Chondrocyte (in vitro differentiated cells): ENCODE data around the gene CD52. TPM values are rescaled to one million over a fixed set of nuclear protein-coding genes. Genes with fewer than 3 reads are reported as not detected.
"Not testable (repeated sequence)": the region's sequence is repeated elsewhere in the genome, so short reads cannot be mapped to it uniquely, and the experiment has no call there.

Source experiments
- DNase-seq: peaks from one replicate; pipeline ENCODE4 v3.0.0; 2021; ENCODE audit warnings: mixed read lengths, low spot score
- H3K27ac Mint-ChIP-seq: one replicate; pipeline ENCODE4 v1.8.0; 2021; ENCODE audit warnings: mild to moderate bottlenecking, moderate library complexity, mixed read lengths; ENCODE audit not compliant: unreplicated experiment
- H3K27me3 Mint-ChIP-seq: 2 replicates; pipeline ENCODE4 v1.8.0; 2021; ENCODE audit warnings: low read depth, mixed read lengths
- H3K36me3 Mint-ChIP-seq: 2 replicates; pipeline ENCODE4 v1.8.0; 2021; ENCODE audit warnings: low read depth, mixed read lengths
- H3K4me1 Mint-ChIP-seq: 2 replicates; pipeline ENCODE4 v1.8.0; 2021; ENCODE audit warnings: low read depth, mild to moderate bottlenecking, mixed read lengths
- H3K4me3 Mint-ChIP-seq: one replicate; pipeline ENCODE4 v1.8.0; 2021; ENCODE audit warnings: mild to moderate bottlenecking, moderate library complexity, mixed read lengths; ENCODE audit not compliant: unreplicated experiment
- H3K9me3 Mint-ChIP-seq: 2 replicates; pipeline ENCODE4 v1.8.0; 2021; ENCODE audit warnings: low read depth, mixed read lengths
- total RNA-seq: library from RNA; stranded (reverse); gene quantifications from 3 replicates; pipeline ENCODE4 v1.2.1, GENCODE V29; 2021
- TF ChIP-seq, protein P1 (sequence below): fragments of 200-600 bp; sonication (generic); IDR thresholded peaks from 2 replicates; pipeline ENCODE4 v1.5.0; 2021; ENCODE audit warnings: antibody characterized with exemption, mild to moderate bottlenecking, moderate library complexity

The CD52 gene
- total RNA-seq, 1 donor from 2014 or later: not detected

DNA sequence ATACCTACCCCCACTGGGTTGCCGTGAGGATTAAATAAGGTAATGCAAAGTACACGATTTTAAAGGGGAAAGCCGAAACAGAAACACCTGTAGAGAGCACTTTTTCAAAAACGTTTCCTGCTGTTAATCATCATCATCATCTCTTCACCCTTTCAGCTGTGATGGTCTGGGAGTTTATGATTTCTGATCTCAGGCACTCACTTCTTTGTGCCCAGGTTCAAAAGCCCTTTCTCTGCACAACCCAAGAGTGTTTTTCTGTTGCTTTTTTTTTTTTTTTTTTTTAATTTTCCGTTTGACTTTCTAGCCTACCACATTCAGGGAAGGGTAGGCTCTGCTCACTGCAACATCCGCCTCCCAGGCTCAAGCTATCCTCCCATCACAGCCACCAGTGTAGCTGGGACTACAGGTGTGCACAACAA lies 10.4 kb upstream of the CD52 start:
- H3K9me3 Mint-ChIP-seq: no peaks in the 10 kb centered on the region
- H3K27me3 Mint-ChIP-seq: peaks cover 5% of the 10 kb centered on the region
- H3K4me3 Mint-ChIP-seq: peak overlapping the region; percentile 35
- TF ChIP-seq, protein P1, sequence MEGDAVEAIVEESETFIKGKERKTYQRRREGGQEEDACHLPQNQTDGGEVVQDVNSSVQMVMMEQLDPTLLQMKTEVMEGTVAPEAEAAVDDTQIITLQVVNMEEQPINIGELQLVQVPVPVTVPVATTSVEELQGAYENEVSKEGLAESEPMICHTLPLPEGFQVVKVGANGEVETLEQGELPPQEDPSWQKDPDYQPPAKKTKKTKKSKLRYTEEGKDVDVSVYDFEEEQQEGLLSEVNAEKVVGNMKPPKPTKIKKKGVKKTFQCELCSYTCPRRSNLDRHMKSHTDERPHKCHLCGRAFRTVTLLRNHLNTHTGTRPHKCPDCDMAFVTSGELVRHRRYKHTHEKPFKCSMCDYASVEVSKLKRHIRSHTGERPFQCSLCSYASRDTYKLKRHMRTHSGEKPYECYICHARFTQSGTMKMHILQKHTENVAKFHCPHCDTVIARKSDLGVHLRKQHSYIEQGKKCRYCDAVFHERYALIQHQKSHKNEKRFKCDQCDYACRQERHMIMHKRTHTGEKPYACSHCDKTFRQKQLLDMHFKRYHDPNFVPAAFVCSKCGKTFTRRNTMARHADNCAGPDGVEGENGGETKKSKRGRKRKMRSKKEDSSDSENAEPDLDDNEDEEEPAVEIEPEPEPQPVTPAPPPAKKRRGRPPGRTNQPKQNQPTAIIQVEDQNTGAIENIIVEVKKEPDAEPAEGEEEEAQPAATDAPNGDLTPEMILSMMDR: no peak
- no peak for DNase-seq
- peaks cover 19% of the 10 kb centered on the region for H3K4me1 Mint-ChIP-seq
- no peaks in the 10 kb centered on the region for H3K36me3 Mint-ChIP-seq
- H3K27ac Mint-ChIP-seq: no peak overlapping the region

DNA sequence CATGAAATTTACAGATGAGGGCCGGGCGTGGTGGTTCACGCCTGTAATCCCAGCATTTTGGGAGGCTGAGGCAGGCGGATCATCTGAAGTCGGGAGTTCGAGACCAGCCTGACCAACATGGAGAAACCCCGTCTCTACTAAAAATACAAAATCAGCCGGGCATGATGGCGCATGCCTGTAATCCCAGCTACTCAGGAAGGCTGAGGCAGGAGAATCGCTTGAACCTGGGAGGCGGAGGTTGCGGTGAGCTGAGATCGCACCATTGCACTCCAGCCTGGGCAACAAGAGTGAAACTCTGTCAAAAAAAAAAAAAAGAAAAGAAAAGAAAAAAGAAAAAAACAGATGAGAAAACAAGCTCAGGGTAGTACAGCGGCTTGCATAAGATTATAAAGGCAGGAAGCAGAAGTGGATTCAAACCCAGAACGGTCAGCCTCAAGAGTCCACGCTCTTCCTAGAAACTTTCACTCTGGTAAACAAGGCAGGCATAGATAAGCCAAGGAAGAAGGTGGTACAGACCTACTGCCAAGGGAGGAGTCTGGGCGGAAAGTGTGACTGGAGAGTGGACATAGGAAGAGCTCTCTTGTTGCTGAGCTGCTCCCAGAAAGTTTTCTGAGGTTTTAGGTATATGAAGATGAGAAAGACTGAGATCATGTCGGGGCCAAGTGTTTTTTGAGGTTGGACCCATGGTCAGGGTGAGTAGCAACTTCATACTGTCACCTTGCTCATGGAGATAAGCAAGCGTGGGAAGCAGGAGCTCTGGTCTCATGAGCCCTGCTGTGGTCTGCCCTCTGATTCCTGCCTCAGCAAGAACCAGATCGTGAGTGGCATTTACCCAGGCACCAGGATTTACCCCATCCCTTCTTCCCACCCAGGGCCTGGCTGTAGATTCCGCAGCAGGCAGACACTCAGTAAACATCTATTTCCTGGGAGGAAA lies 9.5 kb upstream of the CD52 start:
- not testable (repeated sequence) for DNase-seq, H3K4me3 Mint-ChIP-seq, H3K27me3 Mint-ChIP-seq

DNA sequence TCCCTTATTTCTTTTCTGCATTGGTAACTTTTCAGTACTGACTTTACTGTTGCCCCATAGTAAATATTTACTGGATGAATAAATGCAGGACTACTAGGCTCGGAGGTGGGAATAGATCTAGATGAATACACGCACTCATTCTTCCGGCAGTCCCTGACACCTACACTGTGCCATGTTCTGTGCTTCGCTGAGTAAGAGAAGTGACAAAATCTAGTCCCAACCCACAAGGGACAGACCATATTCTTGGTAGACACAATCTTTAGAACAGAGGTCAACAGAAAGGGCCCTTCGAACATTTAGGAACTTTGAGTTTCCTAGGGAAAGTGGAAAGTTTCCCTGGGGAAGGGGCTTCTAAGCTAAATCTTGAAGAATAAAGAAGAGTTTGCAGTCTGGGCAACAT lies 3.3 kb upstream of the CD52 start:
- Mint-ChIP-seq H3K4me1 (no peaks in the 10 kb centered on the region), H3K9me3 (no peaks in the 10 kb centered on the region), H3K27me3 (peaks cover 12% of the 10 kb centered on the region), H3K4me3 (no peak overlapping the region), H3K36me3 (no peaks in the 10 kb centered on the region), H3K27ac (no peak overlapping the region)
- DNase-seq: no peak
- TF ChIP-seq, protein P1: no peak

More for the DNA sequence above, 9.5 kb upstream of the CD52 start:
- not testable (repeated sequence) for H3K27ac Mint-ChIP-seq, H3K36me3 Mint-ChIP-seq, H3K9me3 Mint-ChIP-seq
- H3K4me1 Mint-ChIP-seq: peaks cover 11% of the 10 kb centered on the region

DNA sequence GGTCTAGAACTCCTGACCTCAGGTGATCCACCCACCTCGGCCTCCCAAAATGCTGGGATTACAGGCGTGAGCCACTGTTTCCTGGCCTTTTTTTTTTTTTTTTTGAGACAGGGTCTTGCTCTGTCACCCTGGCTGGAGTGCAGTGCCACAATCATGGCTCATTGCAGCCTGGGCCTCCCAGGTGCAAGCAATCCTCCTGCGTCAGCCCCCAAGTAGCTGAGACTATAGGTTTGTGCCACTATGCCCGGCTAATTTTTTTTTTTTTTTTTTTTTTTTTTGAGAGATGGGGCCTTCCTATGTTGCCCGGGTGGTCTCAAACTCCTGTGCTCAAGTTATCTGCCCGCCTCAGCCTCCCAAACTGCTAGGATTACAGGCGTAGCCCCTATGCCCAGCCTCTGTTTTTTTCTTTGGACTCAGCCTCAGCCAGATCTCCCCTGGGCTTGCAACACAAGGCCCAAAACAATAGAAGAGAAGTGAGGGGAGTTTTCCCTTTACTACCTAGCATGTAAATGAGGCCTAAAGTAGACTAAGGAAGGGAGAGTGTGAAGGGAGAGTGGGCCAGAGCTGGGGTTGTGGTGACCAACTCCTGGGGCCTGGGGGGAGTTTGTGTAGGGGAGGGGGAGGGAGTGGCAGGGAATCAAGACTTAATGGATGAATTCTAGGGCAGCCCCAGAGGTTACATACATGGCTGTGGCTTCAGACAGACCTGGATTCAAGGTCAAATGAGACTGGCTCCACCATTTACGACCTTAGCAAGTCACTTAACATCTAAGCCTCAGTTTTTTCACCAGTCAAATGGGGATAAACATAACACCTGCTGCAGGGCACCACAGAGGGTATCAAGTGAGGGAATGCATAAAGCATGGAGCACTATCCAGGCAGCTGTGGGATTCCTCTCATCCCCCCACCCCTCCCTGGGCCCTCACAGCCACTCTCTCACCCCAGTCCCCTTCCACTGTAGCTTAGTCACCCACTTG lies 1.6 kb upstream of the CD52 start:
- Mint-ChIP-seq H3K27me3 (peaks cover 12% of the 10 kb centered on the region), H3K36me3 (no peaks in the 10 kb centered on the region), H3K4me3 (no peak overlapping the region), H3K27ac (no peak overlapping the region), H3K9me3 (no peaks in the 10 kb centered on the region), H3K4me1 (peaks cover 2% of the 10 kb centered on the region)
- TF ChIP-seq, protein P1: no peak
- DNase-seq: no peak

DNA sequence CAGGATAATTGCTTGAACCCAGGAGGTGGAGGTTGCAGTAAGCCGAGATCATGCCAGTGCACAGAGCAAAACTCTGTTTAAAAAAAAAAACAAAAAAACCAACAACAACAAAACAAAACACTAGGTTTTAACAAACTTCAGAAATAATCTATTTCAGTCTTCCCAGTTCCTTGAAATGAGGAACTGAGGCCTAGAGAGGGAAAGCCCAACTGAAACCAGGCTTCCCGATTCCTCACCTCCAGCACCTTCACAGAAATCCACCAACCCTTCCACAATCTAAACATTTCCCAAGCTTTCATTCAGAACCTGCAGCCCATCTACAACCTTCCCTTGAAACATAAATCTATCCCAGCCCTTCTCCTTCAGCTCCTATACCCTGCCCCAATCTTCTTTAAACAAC lies 612 bp upstream of the CD52 start:
- Mint-ChIP-seq H3K27me3 (peaks cover 7% of the 10 kb centered on the region), H3K9me3 (no peaks in the 10 kb centered on the region), H3K27ac (no peak overlapping the region), H3K4me3 (no peak overlapping the region), H3K36me3 (no peaks in the 10 kb centered on the region), H3K4me1 (peaks cover 5% of the 10 kb centered on the region)
- no peak for DNase-seq
- TF ChIP-seq, protein P1: no peak
